ENCODE measurements around the gene ANXA5.

ANXA5 gene

GRCh38 chr4:121650741-121651140 is 46.0 kb downstream of the ANXA5 start:
- no peak overlapping the region for H3K4me3 Mint-ChIP-seq
- peaks cover 21% of the 10 kb centered on the region for H3K27me3 Mint-ChIP-seq
- ATAC-seq (no peak), DNase-seq (no peak)
- H3K9me3 Mint-ChIP-seq, result no peaks in the 10 kb centered on the region
- H3K4me1 Mint-ChIP-seq, result no peaks in the 10 kb centered on the region
- no peak overlapping the region for H3K27ac Mint-ChIP-seq

- no peak overlapping the region for H3K4me3 Mint-ChIP-seq
- no peak for DNase-seq
- no peak overlapping the region for H3K27ac Mint-ChIP-seq
- peaks cover 26% of the 10 kb centered on the region for H3K27me3 Mint-ChIP-seq
- ATAC-seq, result no peak
- H3K4me1 Mint-ChIP-seq, result no peaks in the 10 kb centered on the region
- H3K9me3 Mint-ChIP-seq, result no peaks in the 10 kb centered on the region
Measured at GRCh38 chr4:121648516-121648915, 48.3 kb downstream of the ANXA5 start.

GRCh38 chr4:121642876-121643585 is 53.7 kb downstream of the ANXA5 start:
- ATAC-seq (no peak), DNase-seq (no peak)
- H3K27ac Mint-ChIP-seq, result no peak overlapping the region
- peaks cover 15% of the 10 kb centered on the region for H3K27me3 Mint-ChIP-seq
- H3K9me3 Mint-ChIP-seq, result no peaks in the 10 kb centered on the region
- H3K4me1 Mint-ChIP-seq, result no peaks in the 10 kb centered on the region
- no peak overlapping the region for H3K4me3 Mint-ChIP-seq

GRCh38 chr4:121642292-121642691 is 54.5 kb downstream of the ANXA5 start:
- ATAC-seq, result no peak
- Mint-ChIP-seq H3K27ac (no peak overlapping the region), H3K4me1 (no peaks in the 10 kb centered on the region)

GRCh38 chr4:121633653-121634052 is 63.1 kb downstream of the ANXA5 start:
- DNase-seq (no peak), ATAC-seq (no peak)
- H3K4me1 Mint-ChIP-seq, result no peaks in the 10 kb centered on the region
- no peak overlapping the region for H3K27ac Mint-ChIP-seq
- no peaks in the 10 kb centered on the region for H3K9me3 Mint-ChIP-seq
- H3K4me3 Mint-ChIP-seq, result no peak overlapping the region
- H3K27me3 Mint-ChIP-seq, result peaks cover 4% of the 10 kb centered on the region

More at GRCh38 chr4:121642292-121642691, 54.5 kb downstream of the ANXA5 start:
- peaks cover 15% of the 10 kb centered on the region for H3K27me3 Mint-ChIP-seq
- H3K4me3 Mint-ChIP-seq, result no peak overlapping the region
- no peaks in the 10 kb centered on the region for H3K9me3 Mint-ChIP-seq
- DNase-seq, result no peak

GRCh38 chr4:121632636-121633035 is 64.1 kb downstream of the ANXA5 start:
- ATAC-seq (no peak), DNase-seq (no peak)
- Mint-ChIP-seq H3K4me3 (no peak overlapping the region), H3K27me3 (no peaks in the 10 kb centered on the region), H3K27ac (no peak overlapping the region), H3K9me3 (no peaks in the 10 kb centered on the region), H3K4me1 (no peaks in the 10 kb centered on the region)

All from stimulated activated naive CD8-positive, alpha-beta T cell treated with anti-CD3 and anti-CD28 coated beads, Interleukin-15, amount 100 ng/mL, for 72 hours (primary cell).